ENCODE results near the gene MCC. TPM values are rescaled to one million over a fixed set of nuclear protein-coding genes. Genes with fewer than 3 reads are reported as not detected.

The MCC gene
- total and polyA plus RNA-seq, 2 donors (not counting 1 experiment from before 2014, with no cell fraction given) = 3.2 to 41.3 TPM

- no peak for DNase-seq (ENCODE audit: low read depth in 2 of 2)
- Histone ChIP-seq H4K20me1 (ENCODE audit: control insufficient read depth, extremely low read depth, insufficient read depth, low read length) (no peaks in the 10 kb centered on the region), H3K79me2 (ENCODE audit: control insufficient read depth, insufficient read depth, low read length) (no peaks in the 10 kb centered on the region), H3K36me3 (ENCODE audit: control insufficient read depth, insufficient read depth, low read length) (no peaks in the 10 kb centered on the region), H3K4me1 (ENCODE audit: control insufficient read depth, extremely low read depth, insufficient read depth, low read length) (no peaks in the 10 kb centered on the region), H3K27ac (ENCODE audit: insufficient read depth, low read length) (no peak overlapping the region), H3K27me3 (ENCODE audit: control insufficient read depth, insufficient read depth, low read length) (no peaks in the 10 kb centered on the region), H3K9me3 (ENCODE audit: control insufficient read depth, insufficient read depth, low read depth, low read length) (no peaks in the 10 kb centered on the region), H2AFZ (ENCODE audit: low read length) (no peak overlapping the region), H3K9ac (ENCODE audit: insufficient read depth, low read length) (no peak overlapping the region), H3K4me2 (ENCODE audit: extremely low read depth, insufficient read depth, low read length) (no peak overlapping the region), H3K4me3 (replicated peaks in 1 of 4; ENCODE audit: control extremely low read depth in 1 of 4, insufficient read depth in 1 of 4, low read depth in 3 of 4, low read length in 4 of 4) (no peak overlapping the region)
- TF ChIP-seq EZH2 (IDR thresholded peaks at IDR 0.05; ENCODE audit: low read length, missing control alignments) (no peak), CTCF (conservative IDR thresholded peaks at IDR 0.05 in 1 of 2, IDR thresholded peaks at IDR 0.05 in 1 of 2; ENCODE audit: low read depth in 1 of 2, low read length in 2 of 2) (no peak)
These were observed 158.3 kb downstream of the MCC start for GRCh38 chr5:113329981-113330380.

- Histone ChIP-seq H3K4me3 (replicated peaks in 1 of 4; ENCODE audit: control extremely low read depth in 1 of 4, insufficient read depth in 1 of 4, low read depth in 3 of 4, low read length in 4 of 4) (no peak overlapping the region), H3K9ac (ENCODE audit: insufficient read depth, low read length) (no peak overlapping the region), H3K4me2 (ENCODE audit: extremely low read depth, insufficient read depth, low read length) (no peak overlapping the region), H3K36me3 (ENCODE audit: control insufficient read depth, insufficient read depth, low read length) (no peaks in the 10 kb centered on the region), H2AFZ (ENCODE audit: low read length) (no peak overlapping the region), H3K4me1 (ENCODE audit: control insufficient read depth, extremely low read depth, insufficient read depth, low read length) (no peaks in the 10 kb centered on the region), H3K27me3 (ENCODE audit: control insufficient read depth, insufficient read depth, low read length) (no peaks in the 10 kb centered on the region), H4K20me1 (ENCODE audit: control insufficient read depth, extremely low read depth, insufficient read depth, low read length) (no peaks in the 10 kb centered on the region), H3K9me3 (ENCODE audit: control insufficient read depth, insufficient read depth, low read depth, low read length) (no peaks in the 10 kb centered on the region), H3K27ac (ENCODE audit: insufficient read depth, low read length) (no peak overlapping the region), H3K79me2 (ENCODE audit: control insufficient read depth, insufficient read depth, low read length) (no peaks in the 10 kb centered on the region)
- TF ChIP-seq EZH2 (IDR thresholded peaks at IDR 0.05; ENCODE audit: low read length, missing control alignments) (no peak), CTCF (conservative IDR thresholded peaks at IDR 0.05 in 1 of 2, IDR thresholded peaks at IDR 0.05 in 1 of 2; ENCODE audit: low read depth in 1 of 2, low read length in 2 of 2) (no peak)
- peak in 1 of 2 donors; percentile 86 for DNase-seq (ENCODE audit: low read depth in 2 of 2)
These were observed 163.2 kb downstream of the MCC start for GRCh38 chr5:113325054-113325453.

- no peak overlapping the region for H3K4me3 ChIP-seq (replicated peaks in 1 of 4; ENCODE audit: control extremely low read depth in 1 of 4, insufficient read depth in 1 of 4, low read depth in 3 of 4, low read length in 4 of 4)
- H3K36me3 ChIP-seq (ENCODE audit: control insufficient read depth, insufficient read depth, low read length) = no peaks in the 10 kb centered on the region
- H3K79me2 ChIP-seq (ENCODE audit: control insufficient read depth, insufficient read depth, low read length) = no peaks in the 10 kb centered on the region
- no peak overlapping the region for H2AFZ ChIP-seq (ENCODE audit: low read length)
- TF ChIP-seq CTCF (conservative IDR thresholded peaks at IDR 0.05 in 1 of 2, IDR thresholded peaks at IDR 0.05 in 1 of 2; ENCODE audit: low read depth in 1 of 2, low read length in 2 of 2) (no peak), EZH2 (IDR thresholded peaks at IDR 0.05; ENCODE audit: low read length, missing control alignments) (no peak)
- no peaks in the 10 kb centered on the region for H3K4me1 ChIP-seq (ENCODE audit: control insufficient read depth, extremely low read depth, insufficient read depth, low read length)
- H4K20me1 ChIP-seq (ENCODE audit: control insufficient read depth, extremely low read depth, insufficient read depth, low read length) = no peaks in the 10 kb centered on the region
- H3K9ac ChIP-seq (ENCODE audit: insufficient read depth, low read length) = no peak overlapping the region
- H3K9me3 ChIP-seq (ENCODE audit: control insufficient read depth, insufficient read depth, low read depth, low read length) = no peaks in the 10 kb centered on the region
- H3K4me2 ChIP-seq (ENCODE audit: extremely low read depth, insufficient read depth, low read length) = no peak overlapping the region
- H3K27me3 ChIP-seq (ENCODE audit: control insufficient read depth, insufficient read depth, low read length) = no peaks in the 10 kb centered on the region
- H3K27ac ChIP-seq (ENCODE audit: insufficient read depth, low read length) = no peak overlapping the region
- no peak for DNase-seq (ENCODE audit: low read depth in 2 of 2)
These were observed 167.0 kb downstream of the MCC start for GRCh38 chr5:113321276-113321675.
